Muscle of leg (tissue), 16 donors: Measurements from ENCODE around the gene TJP3. TPM values are rescaled to one million over a fixed set of nuclear protein-coding genes. Genes with fewer than 3 reads are reported as not detected.

Source experiments
- DNase-seq: peaks from one replicate; pipeline ENCODE4 v3.0.0; 2013
- H3K27ac ChIP-seq: one replicate; pipeline ENCODE4 v1.5.1; 2013; ENCODE audit warnings: mild to moderate bottlenecking, low read length, control low read depth
- H3K27me3 ChIP-seq: one replicate; pipeline ENCODE4 v1.6.1; 2013; ENCODE audit warnings: low read length; ENCODE audit not compliant: control insufficient read depth, insufficient read depth
- H3K36me3 ChIP-seq: one replicate; pipeline ENCODE4 v1.6.1; 2013; ENCODE audit warnings: low read length; ENCODE audit not compliant: control insufficient read depth, insufficient read depth
- H3K4me1 ChIP-seq: one replicate; pipeline ENCODE4 v1.6.1; 2013; ENCODE audit warnings: low read length; ENCODE audit not compliant: control insufficient read depth, insufficient read depth
- H3K4me3 ChIP-seq: one replicate; pipeline ENCODE4 v1.5.1; 2013; ENCODE audit warnings: low read length, control low read depth
- H3K9me3 ChIP-seq: replicated peaks from 2 replicates; pipeline ENCODE4 v1.6.1; 2013; ENCODE audit warnings: low read depth, low read length; ENCODE audit not compliant: control insufficient read depth
- WGBS: methylation state at CpG from one replicate; pipeline ENCODE4 v1.1.5; 2013; ENCODE audit warnings: missing lambda C conversion rate; ENCODE audit not compliant: insufficient coverage; 5-methylcytosine and 5-hydroxymethylcytosine counted together
- long read RNA-seq, 11 donors: transcript quantifications; one replicate each; lab custom pipeline, GENCODE V29; 2026
- polyA plus RNA-seq, 8 donors: library from polyadenylated mRNA; unstranded; fragments of 120-200 nt; gene quantifications; one replicate each; pipeline versions ENCODE4 v1.2.1 to v1.2.3, GENCODE V29; 2013; ENCODE audit warnings: inconsistent platforms in 1 of 8, low replicate concordance in 1 of 8; ENCODE audit not compliant: insufficient read length in 8 of 8, insufficient read depth in 1 of 8
- total RNA-seq: library from RNA; stranded (reverse); fragments of 120-200 nt; gene quantifications from one replicate; pipeline ENCODE4 v1.2.4, GENCODE V29; 2013

Gene TJP3, protein sequence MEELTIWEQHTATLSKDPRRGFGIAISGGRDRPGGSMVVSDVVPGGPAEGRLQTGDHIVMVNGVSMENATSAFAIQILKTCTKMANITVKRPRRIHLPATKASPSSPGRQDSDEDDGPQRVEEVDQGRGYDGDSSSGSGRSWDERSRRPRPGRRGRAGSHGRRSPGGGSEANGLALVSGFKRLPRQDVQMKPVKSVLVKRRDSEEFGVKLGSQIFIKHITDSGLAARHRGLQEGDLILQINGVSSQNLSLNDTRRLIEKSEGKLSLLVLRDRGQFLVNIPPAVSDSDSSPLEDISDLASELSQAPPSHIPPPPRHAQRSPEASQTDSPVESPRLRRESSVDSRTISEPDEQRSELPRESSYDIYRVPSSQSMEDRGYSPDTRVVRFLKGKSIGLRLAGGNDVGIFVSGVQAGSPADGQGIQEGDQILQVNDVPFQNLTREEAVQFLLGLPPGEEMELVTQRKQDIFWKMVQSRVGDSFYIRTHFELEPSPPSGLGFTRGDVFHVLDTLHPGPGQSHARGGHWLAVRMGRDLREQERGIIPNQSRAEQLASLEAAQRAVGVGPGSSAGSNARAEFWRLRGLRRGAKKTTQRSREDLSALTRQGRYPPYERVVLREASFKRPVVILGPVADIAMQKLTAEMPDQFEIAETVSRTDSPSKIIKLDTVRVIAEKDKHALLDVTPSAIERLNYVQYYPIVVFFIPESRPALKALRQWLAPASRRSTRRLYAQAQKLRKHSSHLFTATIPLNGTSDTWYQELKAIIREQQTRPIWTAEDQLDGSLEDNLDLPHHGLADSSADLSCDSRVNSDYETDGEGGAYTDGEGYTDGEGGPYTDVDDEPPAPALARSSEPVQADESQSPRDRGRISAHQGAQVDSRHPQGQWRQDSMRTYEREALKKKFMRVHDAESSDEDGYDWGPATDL
- 0.04 TPM for total RNA-seq
- polyA plus RNA-seq: 1 to 10 TPM in 2 of 8 donors, under 1 TPM in 4, not detected in 2; 0.07 to 3.4 (median 0.66) TPM
- long read RNA-seq, donor 1: 0 reads
- long read RNA-seq, donor 2: 0 reads
- long read RNA-seq, donor 3, partial matches to known transcripts: 0 of 8 reads
- long read RNA-seq, donor 3, other reads (novel, unspliced or antisense): 8 of 8 reads
- long read RNA-seq, donor 4: 0 reads
- long read RNA-seq, donor 5: 0 reads
- long read RNA-seq, donor 6: 0 reads
- long read RNA-seq, donor 7: 0 reads
- long read RNA-seq, donor 8: 0 reads
- long read RNA-seq, donor 9: 0 reads
- long read RNA-seq, donor 10: 0 reads
- long read RNA-seq, donor 11: 0 reads

DNA sequence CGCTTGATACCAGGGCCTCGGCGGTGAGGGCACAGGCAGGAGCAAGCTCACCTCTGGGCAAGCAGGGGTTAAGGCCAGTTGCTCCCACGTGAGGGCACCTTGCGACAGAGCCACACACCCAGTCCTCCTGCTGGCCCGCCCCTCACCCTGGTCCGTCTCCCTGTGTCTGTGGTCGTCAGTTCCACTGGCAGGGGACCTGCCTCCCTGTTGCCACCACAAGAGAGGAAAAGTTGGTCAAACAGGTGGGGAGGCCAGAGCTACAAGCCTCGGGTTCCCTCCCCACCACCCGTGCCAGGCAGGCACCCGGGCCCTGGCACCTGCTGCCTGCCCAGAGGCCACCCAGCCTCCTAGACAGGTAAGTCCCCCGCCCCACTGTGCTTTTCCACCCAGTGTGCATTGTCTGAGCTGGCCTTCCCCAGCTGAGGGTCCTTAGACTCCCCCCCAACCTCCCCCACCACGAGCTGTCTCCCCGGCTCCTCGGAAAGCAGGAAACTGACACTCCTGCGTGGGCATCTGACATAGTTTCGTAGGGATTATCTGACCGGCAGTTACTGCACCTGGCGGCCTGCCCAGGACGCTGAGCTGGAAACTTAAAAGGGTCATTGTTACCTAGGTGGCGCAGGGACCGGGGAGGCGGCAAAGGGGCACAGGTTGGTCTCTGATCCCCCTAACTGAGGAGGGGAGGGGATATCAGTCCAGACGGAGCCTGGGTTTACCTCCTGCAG is at the start of gene TJP3:
Gene TJP3, plus strand, starts transcription at position 178 of the 725 bp plus-strand sequence. CDS start 20,049 bp downstream, outside the sequence.
- DNase-seq: no peak
- H3K4me3 ChIP-seq: no peak within 1 kb of the TSS
- H3K27ac ChIP-seq: no peak within 1 kb of the TSS

DNA sequence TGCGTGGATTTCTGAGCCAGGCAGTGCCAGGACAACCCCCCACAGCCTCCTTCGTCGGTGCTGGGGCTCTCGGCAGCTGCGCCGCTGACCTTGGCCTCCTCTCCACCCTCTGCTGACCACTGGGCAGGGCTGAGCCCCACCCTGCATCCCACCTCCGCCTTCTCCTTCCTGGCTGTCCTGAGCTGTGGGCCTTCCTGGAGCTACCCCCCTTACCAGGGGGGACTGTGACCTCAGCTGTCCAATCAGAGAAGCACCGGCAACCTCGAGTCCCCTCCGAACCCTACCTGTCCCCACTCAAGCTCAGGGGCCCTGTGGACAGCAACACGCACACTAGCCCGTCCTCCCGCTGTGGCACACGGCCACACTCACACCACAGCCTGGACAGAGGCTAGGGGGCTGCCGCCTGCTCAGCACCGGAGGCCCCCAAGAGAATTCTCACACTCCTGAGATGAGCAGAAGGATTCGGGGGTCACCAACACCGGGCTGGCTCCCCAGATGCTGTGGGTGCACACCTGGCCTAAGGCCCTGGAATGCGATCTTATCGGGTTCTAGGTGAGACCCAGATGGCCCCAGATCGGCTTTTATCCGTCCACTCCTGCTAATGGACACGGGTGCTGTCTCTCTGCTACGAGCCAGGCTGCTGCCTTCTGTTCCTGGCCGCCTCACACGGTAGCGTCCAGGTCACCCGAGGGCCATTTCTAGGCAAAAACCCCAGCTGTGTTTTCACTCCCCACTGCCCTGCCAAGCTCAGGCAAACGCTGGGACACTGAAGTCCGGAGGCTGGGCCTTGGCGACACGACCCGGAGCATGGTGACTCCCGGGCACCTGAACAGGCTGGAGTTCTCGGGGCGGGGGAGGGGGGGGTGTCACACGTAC is 49.1 kb upstream of the TJP3 start:
- Histone ChIP-seq H3K36me3 (peaks cover 73% of the 10 kb centered on the region), H3K27ac (no peak overlapping the region), H3K4me3 (no peak overlapping the region), H3K9me3 (peaks cover 3% of the 10 kb centered on the region), H3K27me3 (no peaks in the 10 kb centered on the region), H3K4me1 (peaks cover 22% of the 10 kb centered on the region)
- DNase-seq: no peak
- WGBS: 88% methylated on average over 37 of the region's 37 CpGs

More for the DNA sequence above, at the start of gene TJP3:
- no peaks in the 10 kb centered on the region for H3K36me3 ChIP-seq
- H3K9me3 ChIP-seq: no peaks in the 10 kb centered on the region
- H3K4me1 ChIP-seq: peaks cover 7% of the 10 kb centered on the region
- H3K27me3 ChIP-seq: peaks cover 20% of the 10 kb centered on the region
- WGBS: 15% methylated on average over 20 of the region's 24 CpGs

DNA sequence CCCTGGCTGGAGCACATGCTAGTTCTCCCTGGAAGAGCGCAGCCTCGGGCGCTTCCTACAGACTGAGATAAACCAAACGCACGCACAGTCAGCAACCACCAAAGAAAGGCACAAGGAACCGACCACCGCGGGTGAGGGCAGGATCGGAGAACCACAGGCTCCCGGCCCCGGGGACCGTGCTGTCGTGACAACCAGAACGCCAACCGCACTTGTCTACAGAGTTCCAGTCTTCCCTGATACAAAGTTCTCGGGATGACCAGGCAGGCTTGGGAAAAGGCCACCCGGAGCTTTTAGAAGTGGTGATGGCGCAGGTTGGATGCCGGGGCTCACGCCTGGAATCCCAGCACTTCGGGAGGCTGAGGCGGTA is 48.5 kb upstream of the TJP3 start:
- Histone ChIP-seq H3K27me3 (no peaks in the 10 kb centered on the region), H3K36me3 (peaks cover 79% of the 10 kb centered on the region), H3K27ac (no peak overlapping the region), H3K4me3 (no peak overlapping the region), H3K9me3 (peaks cover 3% of the 10 kb centered on the region), H3K4me1 (peaks cover 22% of the 10 kb centered on the region)
- DNase-seq: no peak
- 91% methylated on average over 21 of the region's 22 CpGs for WGBS

DNA sequence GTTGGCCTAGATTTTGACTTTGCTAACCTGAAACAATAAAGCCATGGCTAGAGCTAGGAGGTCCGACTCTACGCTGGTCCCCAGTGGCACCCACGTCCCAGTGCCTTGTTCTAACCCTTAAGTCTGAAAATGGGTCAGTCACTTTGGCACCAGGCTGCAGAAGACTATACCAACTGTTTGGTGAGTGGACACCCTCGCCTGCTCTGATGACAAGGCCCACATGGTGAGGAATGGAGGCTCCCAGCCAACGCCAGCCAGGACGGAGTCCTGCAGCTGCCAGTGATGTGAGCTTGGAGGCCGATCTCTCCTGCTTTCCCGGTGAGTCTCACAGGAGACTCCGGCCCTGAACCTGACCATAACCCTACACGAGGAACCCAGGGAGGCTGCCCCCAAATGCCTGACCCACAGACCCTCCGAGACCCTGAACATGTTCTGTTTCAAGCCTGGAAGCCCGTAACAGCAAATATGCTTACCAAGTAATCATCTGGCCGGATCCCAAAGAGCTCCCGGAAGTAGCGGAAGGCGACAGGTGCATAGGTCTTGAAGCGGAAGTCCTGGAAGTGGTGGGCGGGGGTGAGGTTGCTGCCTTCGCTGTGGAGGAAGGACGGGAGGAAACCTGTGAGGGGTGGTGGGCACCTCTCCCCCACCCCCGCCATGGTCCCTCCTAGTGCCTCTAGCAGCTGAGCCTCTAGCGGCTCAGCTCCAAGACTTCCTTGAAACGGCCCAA is 47.5 kb upstream of the TJP3 start:
- peak overlapping the region; percentile 80 for H3K27ac ChIP-seq

DNA sequence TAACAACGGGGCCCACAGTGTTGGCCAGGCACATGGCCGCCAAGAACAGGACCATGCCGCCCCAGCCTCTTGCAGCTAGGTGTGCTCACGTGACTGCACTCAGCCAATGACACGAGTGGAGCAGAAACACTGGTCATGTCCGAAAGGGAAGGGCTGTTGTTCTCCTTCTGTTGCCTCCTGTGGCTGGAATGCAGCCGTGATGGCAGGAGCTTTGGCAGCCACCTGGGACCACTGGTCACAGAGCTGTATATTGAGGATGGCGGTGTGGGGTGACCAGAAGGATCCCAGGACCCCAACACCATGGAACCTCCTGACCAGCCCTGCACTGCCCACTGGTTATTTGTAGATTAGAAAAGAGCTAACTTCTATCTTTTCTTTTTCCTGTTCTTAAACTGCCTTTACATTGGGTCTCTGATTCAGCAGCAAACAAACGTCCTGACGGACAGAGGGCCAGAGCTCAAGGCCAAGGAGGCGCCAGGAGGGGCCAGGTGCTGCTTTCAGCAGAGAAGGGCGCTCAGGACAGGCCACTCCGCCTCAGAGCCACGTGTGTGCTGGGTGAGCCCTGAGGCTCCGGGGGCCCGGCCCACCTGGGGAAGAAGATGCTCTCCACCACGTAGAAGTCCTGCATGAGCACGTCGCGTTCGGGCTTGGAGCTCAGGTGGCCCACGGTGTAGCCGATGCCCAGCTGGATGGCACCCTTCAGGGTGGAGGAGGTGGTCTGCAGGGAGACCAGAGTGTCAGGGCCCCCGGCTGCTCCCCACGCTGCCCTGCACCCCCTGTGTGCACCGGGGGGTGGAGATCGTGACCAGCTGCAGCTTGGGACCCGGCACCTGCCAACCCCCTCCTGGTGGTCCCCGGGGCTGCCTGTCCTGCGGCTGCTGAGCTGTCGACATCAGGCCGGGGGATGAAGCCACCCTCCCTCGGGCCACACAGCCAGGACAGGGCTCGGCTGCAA is 46.6 kb upstream of the TJP3 start:
- H3K4me3 ChIP-seq: no peak overlapping the region
- H3K36me3 ChIP-seq: peaks cover 74% of the 10 kb centered on the region
- H3K27ac ChIP-seq: peak overlapping the region; percentile 80
- peaks cover 15% of the 10 kb centered on the region for H3K4me1 ChIP-seq
- H3K9me3 ChIP-seq: peaks cover 3% of the 10 kb centered on the region
- WGBS: 93% methylated on average over 32 of the region's 34 CpGs
- H3K27me3 ChIP-seq: no peaks in the 10 kb centered on the region
- DNase-seq: no peak

More for the DNA sequence above, 47.5 kb upstream of the TJP3 start:
- 75% methylated on average over 16 of the region's 23 CpGs for WGBS
- Histone ChIP-seq H3K36me3 (peaks cover 83% of the 10 kb centered on the region), H3K4me1 (peaks cover 18% of the 10 kb centered on the region), H3K27me3 (no peaks in the 10 kb centered on the region), H3K4me3 (no peak overlapping the region), H3K9me3 (peaks cover 3% of the 10 kb centered on the region)
- peak; percentile 43 for DNase-seq

DNA sequence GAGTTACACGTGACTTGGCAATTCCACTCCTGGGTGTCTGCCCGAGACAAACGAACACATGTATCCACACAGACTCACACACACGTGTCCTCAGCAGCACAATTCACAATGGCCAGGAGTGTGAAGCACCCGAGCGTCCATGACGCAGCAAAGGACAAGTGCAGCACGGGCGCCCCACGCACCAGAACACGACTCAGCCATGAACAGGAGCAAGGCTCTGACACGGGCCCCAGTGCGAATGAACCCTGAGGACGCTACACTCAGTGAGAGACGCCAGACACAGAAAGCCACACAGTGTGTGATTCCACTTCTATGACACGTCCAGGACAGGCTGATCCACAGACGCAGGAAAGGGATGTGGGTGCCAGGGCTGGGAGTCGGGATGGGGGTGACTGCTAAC is 44.3 kb upstream of the TJP3 start:
- 92% methylated on average over 17 of the region's 18 CpGs for WGBS
- Histone ChIP-seq H3K36me3 (peaks cover 59% of the 10 kb centered on the region), H3K4me3 (no peak overlapping the region), H3K9me3 (peaks cover 3% of the 10 kb centered on the region), H3K27ac (no peak overlapping the region), H3K4me1 (peaks cover 28% of the 10 kb centered on the region), H3K27me3 (no peaks in the 10 kb centered on the region)
- DNase-seq: no peak

DNA sequence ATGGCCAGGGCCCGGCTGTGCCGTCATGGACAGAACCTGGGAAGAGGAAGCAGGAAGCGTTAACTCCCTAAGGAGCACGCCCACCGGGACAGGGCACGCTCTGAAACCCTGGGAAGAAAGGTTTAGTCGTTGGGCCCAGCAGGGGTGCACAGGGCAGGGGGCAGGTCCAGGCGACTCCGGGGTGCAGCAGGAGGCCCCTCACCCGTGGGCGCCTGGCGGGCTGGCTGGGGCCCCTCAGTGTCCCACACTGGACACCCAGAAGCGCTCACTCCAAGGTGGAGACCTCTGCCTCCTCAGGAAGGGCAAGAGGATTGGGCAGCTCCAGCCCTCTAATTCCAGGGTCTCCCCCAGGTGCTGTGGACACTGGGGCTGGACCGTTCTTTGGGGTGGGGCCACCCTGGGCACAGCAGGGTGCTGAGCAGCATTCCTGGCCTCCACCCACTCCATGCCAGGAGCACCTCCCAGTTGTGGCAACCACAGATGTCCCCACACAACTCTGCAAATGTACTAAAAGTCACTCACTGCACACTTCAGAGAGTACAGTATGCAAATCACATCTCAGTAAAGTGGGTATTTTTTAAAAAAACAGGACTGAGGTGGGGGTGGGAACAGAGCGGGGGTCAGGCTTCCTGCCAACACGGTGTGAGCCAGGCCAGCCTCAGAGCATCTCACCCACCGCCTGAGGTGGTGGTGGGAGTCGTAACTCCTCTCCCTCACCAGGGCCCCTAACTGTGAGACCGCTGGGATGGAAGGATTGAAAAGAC is 43.1 kb upstream of the TJP3 start:
- Histone ChIP-seq H3K36me3 (peaks cover 49% of the 10 kb centered on the region), H3K9me3 (peaks cover 3% of the 10 kb centered on the region), H3K27ac (no peak overlapping the region), H3K4me1 (peaks cover 40% of the 10 kb centered on the region), H3K4me3 (no peak overlapping the region), H3K27me3 (no peaks in the 10 kb centered on the region)
- 86% methylated on average over 15 of the region's 19 CpGs for WGBS
- no peak for DNase-seq
